GM23338 (cell line): Measurements from ENCODE around the gene TMEM273. TPM values are rescaled to one million over a fixed set of nuclear protein-coding genes. Genes with fewer than 3 reads are reported as not detected.

ENCODE experiments used
- ATAC-seq: fragments of 200-7000 bp; cut with Tn5 transposase; 3 replicates; pipeline ENCODE4 v1.9.1; 2020
- DNase-seq: peaks from one replicate; pipeline ENCODE4 v3.0.0-alpha.2; 2015; ENCODE audit warnings: low spot score
- H2AFZ ChIP-seq: fragments of 200-600 bp; sonication (generic); 2 replicates; pipeline ENCODE4 v1.8.0; 2016; ENCODE audit warnings: antibody characterized with exemption, mild to moderate bottlenecking, moderate library complexity
- H3F3A ChIP-seq: fragments of 200-600 bp; sonication (generic); replicated peaks from 2 replicates; pipeline ENCODE4 v1.8.0; 2017; ENCODE audit warnings: antibody characterized with exemption, mixed run types, low read depth
- H3K27ac ChIP-seq: fragments of 200-600 bp; sonication (generic); 2 replicates; pipeline ENCODE4 v1.6.1; 2016; ENCODE audit warnings: low read depth
- H3K27me3 ChIP-seq: fragments of 200-600 bp; sonication (generic); 2 replicates; pipeline ENCODE4 v1.8.0; 2016; ENCODE audit warnings: mild to moderate bottlenecking, mixed run types, moderate library complexity; ENCODE audit not compliant: insufficient read depth
- H3K36me3 ChIP-seq: fragments of 200-600 bp; sonication (generic); 2 replicates; pipeline ENCODE4 v1.8.0; 2016; ENCODE audit warnings: mild to moderate bottlenecking; ENCODE audit not compliant: insufficient read depth
- H3K4me1 ChIP-seq: fragments of 200-600 bp; sonication (generic); 2 replicates; pipeline ENCODE4 v1.8.0; 2016; ENCODE audit warnings: mild to moderate bottlenecking, moderate library complexity; ENCODE audit not compliant: insufficient read depth
- H3K4me2 ChIP-seq: fragments of 200-600 bp; sonication (generic); 2 replicates; pipeline ENCODE4 v1.7.1; 2017; ENCODE audit warnings: mixed run types
- H3K4me3 ChIP-seq: fragments of 200-600 bp; sonication (generic); 2 replicates; pipeline ENCODE4 v1.6.1; 2016; ENCODE audit warnings: mixed run types
- H3K79me2 ChIP-seq: fragments of 200-600 bp; sonication (generic); replicated peaks from 2 replicates; pipeline ENCODE4 v1.8.0; 2017; ENCODE audit warnings: mild to moderate bottlenecking; ENCODE audit not compliant: insufficient read depth
- H3K9me2 ChIP-seq: fragments of 200-600 bp; sonication (generic); 2 replicates; pipeline ENCODE4 v1.8.0; 2017; ENCODE audit not compliant: insufficient read depth
- H4K20me1 ChIP-seq: fragments of 200-600 bp; sonication (generic); replicated peaks from 2 replicates; pipeline ENCODE4 v1.8.0; 2017; ENCODE audit warnings: mild to moderate bottlenecking; ENCODE audit not compliant: insufficient read depth
- H3K27ac Mint-ChIP-seq: 2 replicates; pipeline ENCODE4 v1.8.0; 2020; ENCODE audit warnings: inconsistent platforms, mild to moderate bottlenecking, moderate library complexity, mixed read lengths
- H3K27me3 Mint-ChIP-seq: 3 replicates; pipeline ENCODE4 v1.8.0; 2022; ENCODE audit warnings: low read depth, mild to moderate bottlenecking, moderate library complexity, mixed read lengths, inconsistent platforms; ENCODE audit not compliant: insufficient read depth, poor library complexity
- H3K36me3 Mint-ChIP-seq: 3 replicates; pipeline ENCODE4 v1.8.0; 2021; ENCODE audit warnings: low read depth, mild to moderate bottlenecking, inconsistent platforms, moderate library complexity, mixed read lengths
- H3K4me1 Mint-ChIP-seq: 3 replicates; pipeline ENCODE4 v1.8.0; 2020; ENCODE audit warnings: mild to moderate bottlenecking, inconsistent platforms, mixed read lengths
- H3K4me3 Mint-ChIP-seq: 3 replicates; pipeline ENCODE4 v1.8.0; 2021; ENCODE audit warnings: moderate library complexity, mild to moderate bottlenecking, inconsistent platforms, mixed read lengths
- H3K9me3 Mint-ChIP-seq: 3 replicates; pipeline ENCODE4 v1.8.0; 2020; ENCODE audit warnings: moderate library complexity, mild to moderate bottlenecking, inconsistent platforms, mixed read lengths
- EZH2 ChIP-seq: fragments of 200-600 bp; sonication (generic); IDR thresholded peaks from one replicate; pipeline ENCODE4 v1.8.0; 2017; ENCODE audit warnings: antibody characterized with exemption, mild to moderate bottlenecking, low read depth; ENCODE audit not compliant: unreplicated experiment
- JUNB ChIP-seq: IDR thresholded peaks from one replicate; pipeline ENCODE4 v1.6.1; 2016; ENCODE audit warnings: antibody characterized with exemption; ENCODE audit not compliant: unreplicated experiment
- NANOG ChIP-seq: IDR thresholded peaks from 2 replicates; pipeline ENCODE4 v1.6.1; 2016; ENCODE audit warnings: antibody characterized with exemption, borderline replicate concordance
- POLR2AphosphoS5 ChIP-seq: IDR thresholded peaks from 2 replicates; pipeline ENCODE4 v1.6.1; 2016; ENCODE audit warnings: antibody characterized with exemption, low read depth
- ZNF331 ChIP-seq: fragments of 250-450 bp; sonication (Bioruptor Pico); IDR thresholded peaks from 2 replicates; pipeline ENCODE4 v1.5.0; 2020; ENCODE audit warnings: low read depth, mild to moderate bottlenecking, moderate library complexity
- ZNF462 ChIP-seq: fragments of 250-450 bp; sonication (Bioruptor Pico); IDR thresholded peaks from 2 replicates; pipeline ENCODE4 v1.5.0; 2020; ENCODE audit warnings: mild to moderate bottlenecking, moderate library complexity
- polyA plus RNA-seq: library from polyadenylated mRNA; unstranded; fragments of >200 nt; fragmentation: Nextera tagmentation; extraction: Ambion mirVana; gene quantifications from 2 replicates; pipeline ENCODE4 v1.2.1, GENCODE V29; 2016
- total RNA-seq: library from RNA; depleted of rRNA; stranded (reverse); fragments of >200 nt; shearing (Covaris generic); gene quantifications from 2 replicates; pipeline ENCODE4 v1.2.3, GENCODE V29; 2014
- TF ChIP-seq, protein P1 (sequence below), 2 experiments: fragments of 200-600 bp in 1 of 2; sonication (generic) in 1 of 2; conservative IDR thresholded peaks; 2 replicates each; pipeline versions ENCODE4 v1.5.1 to v1.6.1; 2016 to 2017; ENCODE audit warnings: antibody characterized with exemption in 2 of 2, low read depth in 2 of 2, mild to moderate bottlenecking in 2 of 2, moderate library complexity in 1 of 2
- TF ChIP-seq, protein P2 (sequence below): IDR thresholded peaks from 2 replicates; pipeline ENCODE4 v1.6.1; 2016; ENCODE audit warnings: antibody characterized with exemption

The TMEM273 gene
- total and polyA plus RNA-seq, 2 experiments from 2014 or later = not detected

- Mint-ChIP-seq H3K27me3 (peaks cover 1% of the 10 kb centered on the region), H3K4me1 (peaks cover 6% of the 10 kb centered on the region), H3K4me3 (no peak overlapping the region), H3K36me3 (no peaks in the 10 kb centered on the region), H3K27ac (no peak overlapping the region), H3K9me3 (no peaks in the 10 kb centered on the region)
- Histone ChIP-seq H3K4me1 (no peaks in the 10 kb centered on the region), H3K4me3 (no peak overlapping the region), H3K4me2 (no peak overlapping the region), H4K20me1 (no peaks in the 10 kb centered on the region), H3K36me3 (no peaks in the 10 kb centered on the region), H3K79me2 (no peaks in the 10 kb centered on the region), H3F3A (no peaks in the 10 kb centered on the region), H3K27me3 (no peaks in the 10 kb centered on the region), H3K27ac (no peak overlapping the region), H2AFZ (no peak overlapping the region), H3K9me2 (no peaks in the 10 kb centered on the region)
- no peak for ATAC-seq
- DNase-seq = no peak
- TF ChIP-seq POLR2AphosphoS5 = no peak
- TF ChIP-seq, protein P1, sequence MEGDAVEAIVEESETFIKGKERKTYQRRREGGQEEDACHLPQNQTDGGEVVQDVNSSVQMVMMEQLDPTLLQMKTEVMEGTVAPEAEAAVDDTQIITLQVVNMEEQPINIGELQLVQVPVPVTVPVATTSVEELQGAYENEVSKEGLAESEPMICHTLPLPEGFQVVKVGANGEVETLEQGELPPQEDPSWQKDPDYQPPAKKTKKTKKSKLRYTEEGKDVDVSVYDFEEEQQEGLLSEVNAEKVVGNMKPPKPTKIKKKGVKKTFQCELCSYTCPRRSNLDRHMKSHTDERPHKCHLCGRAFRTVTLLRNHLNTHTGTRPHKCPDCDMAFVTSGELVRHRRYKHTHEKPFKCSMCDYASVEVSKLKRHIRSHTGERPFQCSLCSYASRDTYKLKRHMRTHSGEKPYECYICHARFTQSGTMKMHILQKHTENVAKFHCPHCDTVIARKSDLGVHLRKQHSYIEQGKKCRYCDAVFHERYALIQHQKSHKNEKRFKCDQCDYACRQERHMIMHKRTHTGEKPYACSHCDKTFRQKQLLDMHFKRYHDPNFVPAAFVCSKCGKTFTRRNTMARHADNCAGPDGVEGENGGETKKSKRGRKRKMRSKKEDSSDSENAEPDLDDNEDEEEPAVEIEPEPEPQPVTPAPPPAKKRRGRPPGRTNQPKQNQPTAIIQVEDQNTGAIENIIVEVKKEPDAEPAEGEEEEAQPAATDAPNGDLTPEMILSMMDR (conservative IDR thresholded peaks at IDR 0.05; ENCODE audit: low read depth in 2 of 2) = no peak
Observed at GRCh38 chr10:49172061-49172776, 16.0 kb downstream of the TMEM273 start.

DNA sequence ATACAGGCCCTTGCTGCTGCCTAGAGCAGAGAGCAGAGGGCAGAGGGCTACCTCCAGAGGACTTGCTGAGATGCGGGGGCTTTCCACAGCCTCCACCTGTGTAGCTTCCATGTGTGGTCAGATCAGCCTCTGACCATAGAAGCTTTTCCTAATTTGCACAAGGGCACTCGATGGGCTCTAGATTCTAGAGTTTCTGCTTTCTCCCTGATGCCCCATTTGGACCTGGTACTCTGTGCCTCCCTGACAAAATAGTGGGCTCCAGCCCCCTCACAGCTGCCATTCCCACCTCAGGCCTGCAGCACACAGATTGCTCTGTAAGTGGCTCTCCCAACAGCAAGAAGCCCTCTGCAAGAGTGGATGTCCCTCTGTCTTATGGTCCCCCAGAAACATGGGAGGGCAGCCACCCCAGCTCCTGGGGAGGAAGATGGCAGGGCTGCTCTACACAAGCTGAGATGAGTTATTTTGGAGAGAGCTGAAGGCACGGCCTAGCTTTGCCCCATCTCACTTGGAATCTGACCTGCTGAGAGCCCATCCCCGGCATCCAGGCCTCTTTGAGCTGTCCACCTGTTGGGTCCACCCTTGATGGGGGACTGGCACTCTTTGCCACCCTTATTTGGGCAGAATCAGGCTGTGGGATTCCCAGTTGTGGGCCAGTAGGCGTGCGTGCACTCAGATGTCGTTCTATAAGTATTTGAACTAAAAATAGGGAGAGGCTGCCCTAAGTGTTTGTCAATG is 16.7 kb downstream of the TMEM273 start:
- Mint-ChIP-seq H3K27me3 (peaks cover 1% of the 10 kb centered on the region), H3K9me3 (no peaks in the 10 kb centered on the region), H3K27ac (no peak overlapping the region), H3K4me1 (peaks cover 6% of the 10 kb centered on the region), H3K4me3 (no peak overlapping the region), H3K36me3 (no peaks in the 10 kb centered on the region)
- no peaks in the 10 kb centered on the region for H3F3A ChIP-seq
- no peak overlapping the region for H3K4me3 ChIP-seq
- H3K4me2 ChIP-seq = no peak overlapping the region
- H4K20me1 ChIP-seq = no peaks in the 10 kb centered on the region
- H3K36me3 ChIP-seq = no peaks in the 10 kb centered on the region
- no peak for TF ChIP-seq ZNF331 (CRISPR knock-in tag)
- TF ChIP-seq ZNF462 = no peak
- no peak for TF ChIP-seq NANOG
- TF ChIP-seq, protein P2, sequence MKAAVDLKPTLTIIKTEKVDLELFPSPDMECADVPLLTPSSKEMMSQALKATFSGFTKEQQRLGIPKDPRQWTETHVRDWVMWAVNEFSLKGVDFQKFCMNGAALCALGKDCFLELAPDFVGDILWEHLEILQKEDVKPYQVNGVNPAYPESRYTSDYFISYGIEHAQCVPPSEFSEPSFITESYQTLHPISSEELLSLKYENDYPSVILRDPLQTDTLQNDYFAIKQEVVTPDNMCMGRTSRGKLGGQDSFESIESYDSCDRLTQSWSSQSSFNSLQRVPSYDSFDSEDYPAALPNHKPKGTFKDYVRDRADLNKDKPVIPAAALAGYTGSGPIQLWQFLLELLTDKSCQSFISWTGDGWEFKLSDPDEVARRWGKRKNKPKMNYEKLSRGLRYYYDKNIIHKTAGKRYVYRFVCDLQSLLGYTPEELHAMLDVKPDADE = no peak
- TF ChIP-seq EZH2 = no peak
- TF ChIP-seq JUNB = no peak
- no peaks in the 10 kb centered on the region for H3K27me3 ChIP-seq
- no peaks in the 10 kb centered on the region for H3K9me2 ChIP-seq
- no peaks in the 10 kb centered on the region for H3K79me2 ChIP-seq
- no peak overlapping the region for H3K27ac ChIP-seq
- DNase-seq (no peak), ATAC-seq (no peak)
- no peak overlapping the region for H2AFZ ChIP-seq
- no peaks in the 10 kb centered on the region for H3K4me1 ChIP-seq
